NCI-H524 (cell line): ENCODE results near the gene OR10H3.
"Not testable (repeated sequence)": the region's sequence is repeated elsewhere in the genome, so short reads cannot be mapped to it uniquely, and the experiment has no call there.

Experiments used
- DNase-seq, 2 experiments: peaks; one replicate each; lab custom pipeline; 2025; lab: John Stamatoyannopoulos, UW

The OR10H3 gene

DNA sequence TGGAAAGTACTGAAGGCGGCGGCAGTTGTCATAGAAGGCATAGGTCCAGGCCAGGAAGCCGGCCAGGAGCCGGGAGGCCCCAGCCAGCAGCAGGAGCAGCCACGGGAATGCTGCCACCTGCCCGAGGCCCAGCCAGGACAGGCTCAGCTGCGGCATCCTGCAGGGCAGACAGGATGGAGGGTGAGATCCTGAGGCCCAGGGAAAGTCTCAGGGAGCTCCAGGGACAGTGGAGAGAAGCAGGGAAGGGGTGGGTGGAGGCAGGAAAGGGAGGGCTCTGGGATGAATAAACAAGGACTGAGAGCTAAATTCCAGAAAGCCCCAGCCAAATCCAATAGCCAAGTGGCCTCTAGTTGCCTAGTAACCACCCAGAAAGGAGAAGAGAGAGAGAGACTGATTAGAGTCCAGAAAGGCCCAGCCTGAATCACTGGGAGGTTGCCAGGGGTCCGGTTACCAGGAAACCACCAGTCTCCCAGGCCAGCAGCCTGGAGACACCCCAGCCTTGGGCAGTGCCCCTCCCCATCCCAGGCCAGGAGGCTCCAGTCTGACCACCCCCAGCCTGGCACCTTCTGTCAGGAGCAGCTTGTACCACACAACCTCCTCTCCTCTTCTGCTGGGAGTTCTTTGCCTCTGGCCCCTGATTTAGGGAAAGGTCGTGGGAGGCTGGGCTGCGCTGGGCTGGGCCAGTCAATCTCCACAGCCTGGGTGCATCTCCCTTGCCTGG is 42.1 kb downstream of the OR10H3 start:
- DNase-seq = no peak

DNA sequence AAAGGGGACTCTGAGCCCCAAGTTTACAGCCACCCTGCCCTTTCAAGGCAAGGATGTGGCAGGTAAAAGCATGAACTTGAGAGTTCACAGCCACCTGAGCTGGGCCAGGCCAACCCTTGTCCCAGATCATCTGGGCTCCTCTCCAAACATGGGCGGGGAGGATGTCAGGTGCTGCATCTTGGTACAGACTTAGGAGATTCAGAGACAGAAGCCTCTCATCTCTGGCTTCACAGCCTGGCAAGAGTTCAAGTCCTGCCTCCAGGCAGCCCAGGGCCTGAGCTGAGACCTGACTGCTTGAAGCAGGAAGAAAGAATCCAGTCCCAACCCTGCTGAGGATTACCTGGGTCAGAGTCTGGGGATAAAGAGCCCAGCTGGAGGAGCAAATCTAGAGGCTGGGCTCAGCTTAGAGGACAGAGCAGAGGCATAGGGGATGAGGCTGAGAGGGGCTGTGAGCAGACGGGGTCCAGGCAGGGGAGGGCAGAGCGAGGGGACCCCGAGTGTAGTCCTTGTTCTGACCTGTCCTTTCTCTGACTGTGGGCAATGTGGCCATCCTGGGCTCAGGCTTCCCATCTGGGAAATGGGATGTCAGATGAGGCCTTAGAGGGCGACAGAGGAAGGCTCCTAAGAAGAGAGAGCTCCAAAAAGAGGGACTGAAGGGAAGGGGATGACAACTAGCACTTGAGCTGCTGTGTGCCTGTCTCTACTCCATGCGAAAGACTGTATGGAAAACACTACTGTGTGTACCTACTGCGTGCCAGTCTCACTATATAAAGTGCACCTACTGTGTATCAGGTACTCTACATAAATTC is 43.0 kb downstream of the OR10H3 start:
- no peak for DNase-seq

- no peak for DNase-seq
These were observed 43.9 kb downstream of the OR10H3 start for GRCh38 chr19:15781661-15782060.

DNA sequence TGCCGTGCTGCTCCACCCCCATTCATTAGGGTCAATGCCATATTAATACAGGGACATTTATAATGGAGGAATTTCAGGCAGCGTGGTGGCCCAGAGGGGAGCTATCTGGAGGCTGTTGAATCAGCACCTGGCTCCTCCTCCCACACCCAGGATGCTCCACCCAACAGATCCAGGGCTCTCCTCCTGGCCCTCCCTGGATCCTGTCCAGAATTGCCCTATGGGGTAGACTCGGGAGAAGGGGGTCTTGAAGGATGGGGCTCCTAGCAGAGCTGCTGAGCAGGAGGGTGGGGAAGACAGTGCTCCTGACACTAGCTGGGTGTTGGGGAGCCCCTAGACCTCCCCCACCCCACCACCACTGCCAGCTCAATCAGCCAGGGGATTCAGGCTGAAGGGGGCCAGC is 44.4 kb downstream of the OR10H3 start:
- no peak for DNase-seq

GRCh38 chr19:15782896-15783295 is 45.1 kb downstream of the OR10H3 start:
- not testable (repeated sequence) for DNase-seq

- DNase-seq = no peak
These were observed 49.9 kb downstream of the OR10H3 start, which contains the start of gene OR10H5 for GRCh38 chr19:15787611-15788155. Gene OR10H5, plus strand, starts transcription at chr19:15787661. Its CDS starts 6,388 bp downstream, at chr19:15794049.

DNA sequence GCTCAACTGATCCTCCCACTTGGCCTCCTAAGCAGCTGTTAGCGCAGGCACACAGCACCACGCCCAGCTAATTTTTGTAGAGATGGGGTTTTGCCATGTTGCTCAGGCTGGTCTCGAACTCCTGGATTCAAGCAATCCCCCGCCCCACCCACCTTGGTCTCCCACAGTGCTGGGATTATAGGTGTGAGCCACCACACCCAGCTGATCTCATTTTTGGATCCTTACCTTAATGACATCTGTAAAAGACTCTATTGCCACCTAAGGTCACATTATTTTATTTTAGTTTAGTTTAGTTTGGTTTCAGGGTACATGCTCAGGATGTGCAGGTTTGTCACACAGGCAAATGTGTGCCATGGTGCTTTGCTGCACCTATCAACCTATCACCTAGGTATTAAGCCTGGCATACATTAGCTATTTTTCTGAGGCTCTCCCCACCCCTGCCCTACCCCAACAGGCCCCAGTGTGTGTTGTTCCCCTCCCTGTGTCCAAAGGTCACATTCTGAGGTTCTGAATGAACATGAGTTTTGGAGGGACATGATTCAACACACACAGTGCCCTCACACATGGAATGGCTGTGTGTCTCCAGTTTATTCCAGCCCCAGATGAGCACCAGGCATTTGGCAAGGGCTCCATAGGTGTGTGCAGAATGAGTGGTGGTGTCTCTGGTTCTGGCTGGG is 50.9 kb downstream of the OR10H3 start:
- no peak for DNase-seq

GRCh38 chr19:15790096-15790495 is 52.3 kb downstream of the OR10H3 start:
- no peak for DNase-seq
